GM19035 (cell line): Measurements from ENCODE around the gene NEUROD2.

Source experiments
- ATAC-seq: cut with Tn5 transposase; IDR thresholded peaks from one replicate; pipeline ENCODE4 v1.9.1; 2021; ENCODE audit not compliant: unreplicated experiment

The NEUROD2 gene

GRCh38 chr17:39607851-39608130 is at the start of gene NEUROD2:
NEUROD2 (minus strand) TSS chr17:39607920; CDS start chr17:39606599, 1,321 bp downstream.
- no peak for ATAC-seq

- no peak for ATAC-seq
Measured at GRCh38 chr17:39655105-39655504, 47.4 kb upstream of the NEUROD2 start.

GRCh38 chr17:39653662-39654331 is 46.1 kb upstream of the NEUROD2 start:
- no peak for ATAC-seq

GRCh38 chr17:39653316-39653661 is 45.6 kb upstream of the NEUROD2 start:
- no peak for ATAC-seq

- no peak for ATAC-seq
Measured at GRCh38 chr17:39652587-39653315, 45.0 kb upstream of the NEUROD2 start.

GRCh38 chr17:39651923-39652586 is 44.3 kb upstream of the NEUROD2 start:
- no peak for ATAC-seq

GRCh38 chr17:39650121-39650579 is 42.4 kb upstream of the NEUROD2 start:
- ATAC-seq = no peak

- ATAC-seq = no peak
Measured at GRCh38 chr17:39648616-39649366, 41.1 kb upstream of the NEUROD2 start.

GRCh38 chr17:39647256-39647655 is 39.5 kb upstream of the NEUROD2 start:
- ATAC-seq = no peak

- no peak for ATAC-seq
Measured at GRCh38 chr17:39643271-39643670, 35.6 kb upstream of the NEUROD2 start.

GRCh38 chr17:39642291-39643074 is 34.8 kb upstream of the NEUROD2 start:
- no peak for ATAC-seq

GRCh38 chr17:39641883-39642282 is 34.2 kb upstream of the NEUROD2 start:
- no peak for ATAC-seq

- ATAC-seq = no peak
Measured at GRCh38 chr17:39641097-39641496, 33.4 kb upstream of the NEUROD2 start.

- no peak for ATAC-seq
Measured at GRCh38 chr17:39640591-39641031, 32.9 kb upstream of the NEUROD2 start.

- ATAC-seq = no peak
Measured at GRCh38 chr17:39639566-39640458, 32.1 kb upstream of the NEUROD2 start.

GRCh38 chr17:39639043-39639442 is 31.3 kb upstream of the NEUROD2 start:
- ATAC-seq = no peak

- no peak for ATAC-seq
Measured at GRCh38 chr17:39638317-39638716, 30.6 kb upstream of the NEUROD2 start.

- peak; percentile 87 for ATAC-seq
Measured at GRCh38 chr17:39636927-39637736, 29.4 kb upstream of the NEUROD2 start, which contains the start of gene STARD3. STARD3 (plus strand) TSS chr17:39637144; CDS start chr17:39653532, 16,388 bp downstream.

- ATAC-seq = no peak
Measured at GRCh38 chr17:39636587-39636926, 28.8 kb upstream of the NEUROD2 start.
